ENCODE measurements around the gene CHN2.

GRCh38 chr7:29308424-29308823, 113.8 kb downstream of the CHN2 start:
- TF ChIP-seq CTCF (IDR thresholded peaks at IDR 0.05 in 2 of 3, conservative IDR thresholded peaks at IDR 0.05 in 1 of 3; ENCODE audit: borderline replicate concordance in 1 of 3, insufficient read depth in 1 of 3, low read depth in 2 of 3, low read length in 2 of 3) (no peak), SRF (IDR thresholded peaks at IDR 0.05; ENCODE audit: low read depth) (no peak), REST (IDR thresholded peaks at IDR 0.05; ENCODE audit: low read depth) (no peak), RAD21 (IDR thresholded peaks at IDR 0.05; ENCODE audit: low read depth) (no peak), EZH2 (IDR thresholded peaks at IDR 0.05) (no peak)

Data from HCT116 (cell line).